NCI-H82 treated with DMSO at 0.1 percent for 48 hours (cell line): Measurements from ENCODE around the gene VSIG10L.

Experiments used
- DNase-seq: peaks from one replicate; lab custom pipeline; 2025; ENCODE audit not compliant: unreplicated experiment; lab: John Stamatoyannopoulos, UW

VSIG10L gene

DNA sequence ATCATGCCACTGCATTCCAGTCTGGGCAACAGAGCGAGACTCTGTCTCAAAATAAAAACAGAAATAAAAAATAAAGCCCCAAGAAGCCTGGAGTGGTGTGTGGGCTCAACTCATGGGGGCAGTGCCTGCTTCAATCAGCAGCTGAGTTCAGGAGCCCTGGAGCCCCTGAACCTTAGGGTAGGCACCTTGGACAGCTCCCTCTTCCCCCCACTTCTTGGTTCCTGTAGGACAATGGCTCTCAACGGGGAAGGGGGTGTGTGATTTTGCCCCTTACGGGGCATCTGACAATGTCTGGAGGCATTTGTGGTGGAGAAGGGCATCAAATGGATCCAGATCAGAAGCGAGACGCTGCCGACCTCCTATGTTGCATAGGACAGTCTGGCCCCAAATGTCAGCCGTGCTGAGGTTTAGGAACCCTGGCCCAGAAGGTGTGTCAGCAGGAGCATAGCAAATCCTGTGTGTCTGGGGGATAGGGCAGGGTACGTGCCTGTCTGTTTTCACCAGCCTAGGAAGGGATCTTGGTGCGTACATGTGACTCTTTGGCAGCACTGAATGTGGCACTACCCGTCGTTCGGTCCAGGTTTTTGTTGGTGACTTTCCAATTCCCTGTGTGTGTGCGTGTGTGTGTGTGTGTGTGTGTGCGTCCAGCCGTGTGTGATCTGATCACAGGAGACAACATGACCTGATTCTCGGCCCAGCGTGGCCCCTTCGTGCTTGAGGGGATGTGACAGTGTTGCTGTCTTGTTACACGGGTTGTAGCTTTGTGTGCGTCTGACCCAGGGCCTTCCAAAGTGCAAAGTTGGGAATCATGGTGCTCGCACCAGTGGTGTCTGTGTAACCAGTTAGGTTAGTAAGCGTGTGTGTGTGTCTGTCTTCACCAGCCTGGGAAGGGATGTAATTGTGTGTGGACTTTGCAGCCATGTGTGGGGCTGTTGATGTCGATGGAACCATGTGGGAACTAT, 23.0 kb downstream of the VSIG10L start:
- DNase-seq, result no peak

GRCh38 chr19:51317968-51318367, 24.0 kb downstream of the VSIG10L start:
- no peak for DNase-seq

DNA sequence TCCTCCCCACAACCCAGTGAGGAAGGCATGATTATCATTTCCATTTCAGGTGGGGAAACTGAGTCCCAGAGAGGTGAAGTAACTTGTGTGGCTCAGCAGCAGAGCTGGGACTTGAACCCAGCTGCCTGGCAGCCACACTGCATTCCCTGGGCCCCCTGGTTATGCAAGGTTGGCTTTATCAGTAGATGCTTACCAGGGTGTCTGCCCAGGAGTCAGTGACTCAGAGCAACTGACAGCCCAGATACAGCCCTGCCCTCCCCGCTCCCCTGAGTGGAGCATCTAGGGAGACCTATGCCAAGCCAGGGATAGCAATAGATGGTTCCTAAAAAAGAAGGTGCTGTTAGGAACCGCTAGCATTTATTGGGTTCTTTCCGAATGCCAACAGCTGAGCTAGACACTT, 24.6 kb downstream of the VSIG10L start:
- no peak for DNase-seq

DNA sequence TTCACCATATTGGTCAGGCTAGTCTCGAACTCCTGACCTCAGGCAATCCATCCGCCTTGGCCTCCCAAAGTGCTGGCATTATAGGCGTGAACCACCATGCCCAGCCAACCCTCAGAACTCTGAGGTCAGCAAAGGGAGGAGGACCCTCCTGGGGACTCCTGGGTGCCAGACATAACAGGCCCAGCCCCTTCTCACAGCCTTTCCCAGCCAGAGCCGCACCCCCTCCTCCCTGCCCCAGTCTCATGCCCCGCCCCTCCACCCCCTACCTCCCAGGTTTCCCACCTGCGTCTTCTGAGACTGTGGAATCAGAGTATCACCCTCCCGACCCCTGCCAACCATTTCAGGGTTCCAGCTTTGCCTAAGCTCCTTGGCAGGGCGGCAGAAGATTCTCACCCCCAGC, 25.3 kb downstream of the VSIG10L start:
- no peak for DNase-seq

- DNase-seq, result no peak
These were observed 30.3 kb downstream of the VSIG10L start, which contains the start of gene IGLON5 for GRCh38 chr19:51311351-51312257. TSS of gene IGLON5 (plus strand) at chr19:51311644. CDS start at chr19:51311848, 204 bp downstream.

DNA sequence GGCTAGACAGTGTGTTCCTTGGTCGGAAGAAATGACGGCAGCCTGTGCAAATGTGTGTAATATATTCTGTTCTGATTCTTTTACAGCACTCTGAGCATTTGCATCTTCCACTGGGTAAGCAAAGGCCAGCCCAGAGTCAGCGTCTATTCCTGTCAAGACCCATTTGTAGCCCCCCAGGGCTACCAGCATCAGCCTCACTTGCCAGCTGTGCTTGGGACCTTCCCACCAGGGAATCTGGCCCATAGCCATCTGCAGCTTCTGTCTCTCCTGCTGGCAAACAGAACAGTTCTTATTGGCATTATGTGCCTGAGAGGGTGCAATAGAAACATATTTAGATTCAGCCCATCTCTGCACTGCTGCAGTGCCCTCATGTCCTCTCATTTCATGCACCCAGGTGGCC, 36.5 kb downstream of the VSIG10L start:
- DNase-seq, result no peak

DNA sequence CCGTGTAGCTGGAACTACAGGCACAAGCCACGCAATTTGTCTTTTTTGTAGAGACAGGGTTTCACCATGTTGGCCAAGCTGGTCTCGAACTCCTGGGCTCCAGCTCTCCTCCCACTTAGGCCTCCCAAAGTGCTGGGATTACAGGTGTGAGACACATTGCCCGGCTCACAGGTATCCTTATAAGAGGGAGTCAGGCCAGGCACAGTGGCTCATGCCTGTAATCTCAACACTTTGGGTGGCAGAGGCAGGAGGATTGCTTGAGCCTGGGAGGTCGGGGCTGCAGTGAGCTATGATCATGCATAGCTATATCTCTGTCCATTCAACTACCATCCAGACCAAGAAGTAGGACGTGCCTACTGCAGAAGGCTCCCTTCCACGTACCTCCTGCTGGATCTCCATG, 40.7 kb downstream of the VSIG10L start:
- DNase-seq, result no peak

DNA sequence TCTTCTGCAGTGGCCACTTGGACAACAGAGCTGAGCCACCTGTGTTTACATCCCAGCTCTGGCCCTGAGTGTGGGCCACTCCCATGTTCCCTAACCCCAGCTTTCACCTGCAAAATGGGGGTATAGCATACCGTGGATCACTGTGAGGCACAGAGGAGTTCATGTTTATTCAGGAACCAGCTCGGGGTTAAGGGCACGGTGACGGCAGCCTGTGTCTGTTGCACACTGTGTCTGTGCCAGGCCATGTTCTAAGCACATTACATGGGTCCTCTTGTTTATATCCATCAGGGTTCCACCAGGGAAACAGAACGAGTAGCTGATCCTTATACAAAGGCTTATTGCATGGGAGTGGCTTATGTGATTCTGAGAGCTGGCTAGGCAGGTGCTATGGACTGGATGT, 44.5 kb downstream of the VSIG10L start:
- DNase-seq, result no peak

DNA sequence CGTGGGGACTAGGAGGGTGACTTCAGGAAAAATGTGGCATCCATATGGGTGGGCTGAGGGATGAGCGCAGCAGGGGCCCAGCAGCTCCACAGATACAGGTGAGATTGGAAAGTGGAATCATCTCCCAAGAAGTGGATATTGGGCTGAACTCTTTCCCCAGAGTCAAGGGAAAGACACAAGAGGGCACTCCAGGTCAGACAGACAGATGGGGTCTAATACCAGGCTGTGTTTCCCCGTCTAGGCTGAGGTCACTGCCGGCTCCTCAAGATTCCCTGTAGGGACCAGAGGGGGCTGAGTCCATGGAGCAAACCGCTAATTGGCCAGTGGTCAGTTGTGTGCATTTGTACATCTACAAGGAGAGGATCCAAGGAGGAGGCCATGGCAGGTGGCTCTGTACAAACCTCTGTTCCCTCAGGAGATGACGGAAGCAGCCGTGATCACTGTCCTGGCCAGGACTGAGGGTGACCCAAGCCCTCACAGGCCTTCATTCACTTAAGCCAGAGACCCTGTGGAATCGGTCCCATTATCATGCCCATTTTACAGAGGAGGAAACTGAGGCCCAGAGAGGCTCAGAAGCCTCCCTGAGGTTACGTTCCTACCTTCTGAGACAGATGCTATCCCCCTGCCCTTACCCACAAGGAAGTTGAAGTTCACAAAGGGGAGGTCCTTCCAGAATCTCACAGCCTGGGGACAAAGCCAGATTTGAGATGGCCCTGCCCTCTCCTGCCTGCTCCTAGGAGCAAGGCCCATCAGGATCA, 45.4 kb downstream of the VSIG10L start:
- DNase-seq, result no peak

- no peak for DNase-seq
These were observed 46.4 kb downstream of the VSIG10L start for GRCh38 chr19:51295382-51296126.

DNA sequence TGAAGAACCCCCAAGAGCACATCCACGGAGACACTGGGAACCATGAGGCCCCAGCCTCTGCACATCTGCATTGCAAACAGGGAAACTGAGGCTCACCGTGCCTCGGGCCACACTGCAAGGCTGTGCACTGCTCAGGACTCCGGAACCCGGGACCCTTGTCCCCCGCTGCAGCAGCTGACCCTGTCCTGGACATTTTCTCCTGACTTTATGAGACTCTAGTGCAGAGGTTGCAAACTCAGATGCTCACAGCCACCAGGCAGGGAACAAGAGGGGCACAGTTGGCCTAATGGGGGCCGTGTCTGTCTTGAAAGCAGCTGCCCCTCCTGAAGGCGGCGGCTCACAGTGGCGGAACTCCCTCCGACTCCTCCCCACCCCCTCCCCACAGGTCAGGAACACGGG, 47.0 kb downstream of the VSIG10L start:
- DNase-seq, result no peak

DNA sequence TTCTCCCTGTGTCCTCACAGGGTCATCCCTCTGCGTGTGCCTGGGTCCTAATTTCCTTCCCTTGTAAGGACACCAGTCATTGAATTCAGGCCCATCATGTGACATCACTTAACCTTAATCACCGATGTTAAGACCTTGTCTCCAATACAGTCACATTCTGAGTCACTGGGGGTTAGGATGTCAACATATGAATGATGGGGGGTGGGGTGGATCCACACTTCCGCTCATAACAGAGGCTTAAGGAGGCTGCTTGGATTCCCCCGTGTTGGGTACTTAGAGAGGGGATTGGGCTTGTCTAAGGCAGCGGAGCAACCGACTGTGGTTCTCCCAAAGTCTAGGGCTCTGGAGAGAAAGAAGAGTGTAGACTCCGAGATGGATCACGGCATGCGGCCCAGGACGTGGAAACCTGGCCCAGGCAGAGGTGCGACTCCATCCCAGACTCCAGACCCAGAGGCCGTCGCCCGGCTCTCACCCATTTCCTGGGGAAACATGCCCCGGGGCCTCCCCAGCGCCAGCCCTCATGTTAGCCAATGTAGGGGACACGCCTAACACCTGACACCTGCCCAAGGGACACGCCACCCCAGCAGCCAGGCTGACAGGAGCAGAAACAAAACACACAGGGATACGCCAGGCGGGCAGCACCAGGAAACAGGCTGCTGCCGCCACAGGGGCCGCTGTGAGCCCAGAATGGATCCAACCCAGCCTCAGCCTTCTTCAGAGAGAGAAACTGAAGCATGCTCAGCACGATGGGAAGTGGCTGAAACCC, 47.5 kb downstream of the VSIG10L start:
- DNase-seq, result no peak

- DNase-seq, result no peak
These were observed 48.2 kb downstream of the VSIG10L start for GRCh38 chr19:51293571-51294210.

- no peak for DNase-seq
These were observed 49.0 kb downstream of the VSIG10L start for GRCh38 chr19:51292971-51293370.

DNA sequence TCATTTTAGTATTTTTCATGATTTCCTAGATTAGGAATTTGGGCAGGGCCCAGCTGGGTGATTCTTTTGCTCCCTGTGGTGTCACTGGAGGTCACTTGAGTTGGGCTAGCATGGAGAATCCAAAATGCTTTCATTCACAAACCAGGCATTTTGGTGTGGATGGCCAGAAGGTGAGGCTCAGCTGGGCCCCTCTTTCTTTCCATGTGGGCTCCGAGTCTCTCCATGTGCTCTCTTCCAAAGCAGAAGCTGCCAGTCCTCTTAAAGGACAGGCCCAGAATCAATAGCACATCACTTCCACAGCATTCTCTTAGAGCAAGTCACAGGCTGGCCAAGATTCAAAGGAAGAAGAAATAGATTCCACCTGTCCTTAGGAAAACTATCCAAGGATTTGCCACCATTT, 52.3 kb downstream of the VSIG10L start:
- no peak for DNase-seq

DNA sequence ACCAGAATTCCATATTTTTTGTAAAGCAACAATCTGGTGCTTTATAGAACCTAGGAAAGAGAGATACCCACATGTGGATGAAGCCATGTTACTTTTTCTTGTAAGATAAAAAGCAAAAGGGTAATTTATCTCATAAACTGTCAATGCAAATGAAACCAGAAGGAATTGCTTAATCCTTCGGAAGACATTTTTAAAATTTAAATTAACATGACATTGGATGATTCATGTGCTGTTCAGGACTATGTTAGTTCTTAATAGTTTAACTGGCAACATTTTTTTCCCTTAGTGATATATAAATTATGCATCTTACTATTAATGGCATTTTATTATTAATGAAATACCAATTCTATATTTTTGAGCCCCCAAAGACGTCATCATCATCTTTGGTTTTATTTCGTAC, 56.3 kb downstream of the VSIG10L start:
- DNase-seq, result no peak

GRCh38 chr19:51282335-51282734, 59.6 kb downstream of the VSIG10L start:
- DNase-seq, result no peak
